Measurements from ENCODE around the gene GPRC6A. TPM values are rescaled to one million over a fixed set of nuclear protein-coding genes. Genes with fewer than 3 reads are reported as not detected.

GPRC6A gene
- total and polyA plus RNA-seq, 2 of the 13 experiments (the other 11 are each of a cell fraction or from before 2014, with no cell fraction given): not detected

DNA sequence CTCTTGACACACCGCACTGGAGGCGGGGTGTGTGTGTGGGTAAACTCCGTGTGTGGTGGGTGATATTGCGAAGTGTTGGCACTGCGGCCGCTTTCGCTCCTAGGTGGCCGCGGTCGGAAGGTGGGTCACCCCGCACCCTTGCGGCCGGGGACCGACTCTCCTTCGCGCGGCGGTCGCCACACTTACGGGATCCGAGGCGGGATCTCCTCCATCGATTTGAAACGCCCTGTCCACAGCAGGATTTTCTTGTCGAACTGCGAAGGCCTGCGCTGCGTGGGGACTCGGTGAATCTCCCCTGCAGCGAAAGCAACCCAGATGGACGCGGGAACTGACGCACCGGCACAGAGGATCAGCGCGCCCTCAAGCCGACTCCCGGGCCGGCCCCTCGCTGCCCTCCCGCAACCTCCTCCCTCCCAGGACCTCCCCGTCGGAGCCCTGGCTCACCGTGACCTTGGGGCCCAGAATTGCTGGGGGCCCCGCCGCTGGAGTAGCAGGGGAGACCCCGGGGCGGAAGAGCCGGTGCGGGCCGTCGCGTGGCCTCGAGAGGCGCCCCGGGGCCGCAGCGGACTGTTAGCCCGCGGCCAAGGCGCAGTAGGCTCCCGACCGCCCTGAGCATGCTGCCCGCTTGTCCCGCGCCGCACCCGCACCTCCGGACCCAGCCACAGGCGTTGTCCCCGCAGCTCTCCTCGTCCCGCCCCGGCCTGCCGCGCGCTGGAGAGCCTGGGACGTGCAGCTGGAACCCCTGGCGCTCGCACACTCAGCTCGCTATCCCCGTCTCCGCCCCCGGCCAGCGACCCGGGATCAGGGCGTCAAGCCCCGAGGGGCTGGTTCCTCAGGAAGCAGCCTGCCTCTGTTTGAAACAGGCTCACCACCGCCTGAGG is 63.7 kb downstream of the GPRC6A start, which contains the start of gene FAM162B (continued):
- TF ChIP-seq POLR2A (IDR thresholded peaks at IDR 0.05; ENCODE audit: insufficient read depth in 1 of 2, low read depth in 2 of 2, low read length in 2 of 2): no peak
- no peak for TF ChIP-seq RXRB (CRISPR knock-in tag; IDR thresholded peaks at IDR 0.05; ENCODE audit: borderline replicate concordance)
- TF ChIP-seq, protein P1, sequence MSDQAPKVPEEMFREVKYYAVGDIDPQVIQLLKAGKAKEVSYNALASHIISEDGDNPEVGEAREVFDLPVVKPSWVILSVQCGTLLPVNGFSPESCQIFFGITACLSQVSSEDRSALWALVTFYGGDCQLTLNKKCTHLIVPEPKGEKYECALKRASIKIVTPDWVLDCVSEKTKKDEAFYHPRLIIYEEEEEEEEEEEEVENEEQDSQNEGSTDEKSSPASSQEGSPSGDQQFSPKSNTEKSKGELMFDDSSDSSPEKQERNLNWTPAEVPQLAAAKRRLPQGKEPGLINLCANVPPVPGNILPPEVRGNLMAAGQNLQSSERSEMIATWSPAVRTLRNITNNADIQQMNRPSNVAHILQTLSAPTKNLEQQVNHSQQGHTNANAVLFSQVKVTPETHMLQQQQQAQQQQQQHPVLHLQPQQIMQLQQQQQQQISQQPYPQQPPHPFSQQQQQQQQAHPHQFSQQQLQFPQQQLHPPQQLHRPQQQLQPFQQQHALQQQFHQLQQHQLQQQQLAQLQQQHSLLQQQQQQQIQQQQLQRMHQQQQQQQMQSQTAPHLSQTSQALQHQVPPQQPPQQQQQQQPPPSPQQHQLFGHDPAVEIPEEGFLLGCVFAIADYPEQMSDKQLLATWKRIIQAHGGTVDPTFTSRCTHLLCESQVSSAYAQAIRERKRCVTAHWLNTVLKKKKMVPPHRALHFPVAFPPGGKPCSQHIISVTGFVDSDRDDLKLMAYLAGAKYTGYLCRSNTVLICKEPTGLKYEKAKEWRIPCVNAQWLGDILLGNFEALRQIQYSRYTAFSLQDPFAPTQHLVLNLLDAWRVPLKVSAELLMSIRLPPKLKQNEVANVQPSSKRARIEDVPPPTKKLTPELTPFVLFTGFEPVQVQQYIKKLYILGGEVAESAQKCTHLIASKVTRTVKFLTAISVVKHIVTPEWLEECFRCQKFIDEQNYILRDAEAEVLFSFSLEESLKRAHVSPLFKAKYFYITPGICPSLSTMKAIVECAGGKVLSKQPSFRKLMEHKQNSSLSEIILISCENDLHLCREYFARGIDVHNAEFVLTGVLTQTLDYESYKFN (CRISPR knock-in tag; conservative IDR thresholded peaks at IDR 0.05): 0 out of 2 replicates have a peak, but pooled peaks have one; percentile 18
- no peak for TF ChIP-seq SNAPC2 (CRISPR knock-in tag; IDR thresholded peaks at IDR 0.05)
- no peak for TF ChIP-seq HOXA9 (CRISPR knock-in tag; IDR thresholded peaks at IDR 0.05; ENCODE audit: borderline replicate concordance)
- TF ChIP-seq SAFB2 (CRISPR knock-in tag; IDR thresholded peaks at IDR 0.05; ENCODE audit: borderline replicate concordance, low read depth): 0 out of 2 replicates have a peak, but pooled peaks have one; percentile 71
- TF ChIP-seq, protein P2, sequence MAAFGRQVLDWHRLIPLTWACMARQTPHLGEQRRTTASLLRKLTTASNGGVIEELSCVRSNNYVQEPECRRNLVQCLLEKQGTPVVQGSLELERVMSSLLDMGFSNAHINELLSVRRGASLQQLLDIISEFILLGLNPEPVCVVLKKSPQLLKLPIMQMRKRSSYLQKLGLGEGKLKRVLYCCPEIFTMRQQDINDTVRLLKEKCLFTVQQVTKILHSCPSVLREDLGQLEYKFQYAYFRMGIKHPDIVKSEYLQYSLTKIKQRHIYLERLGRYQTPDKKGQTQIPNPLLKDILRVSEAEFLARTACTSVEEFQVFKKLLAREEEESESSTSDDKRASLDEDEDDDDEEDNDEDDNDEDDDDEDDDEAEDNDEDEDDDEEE (CRISPR knock-in tag; IDR thresholded peaks at IDR 0.05): peak; percentile 47; the same call in 1 of the 2 replicates
- TF ChIP-seq PHF8 (CRISPR knock-in tag; IDR thresholded peaks at IDR 0.05): peak; percentile 29; the same call in 1 of the 2 replicates
- peak; percentile 43; the same call in 1 of the 2 replicates for TF ChIP-seq ZFX (CRISPR knock-in tag; IDR thresholded peaks at IDR 0.05; ENCODE audit: low read depth)
- 0 out of 2 replicates have a peak, but pooled peaks have one; percentile 47 for TF ChIP-seq ZNF790 (CRISPR knock-in tag; IDR thresholded peaks at IDR 0.05; ENCODE audit: borderline replicate concordance)
- TF ChIP-seq GABPB1 (CRISPR knock-in tag; IDR thresholded peaks at IDR 0.05): peak; percentile 34; the same call in 1 of the 2 replicates
- TF ChIP-seq, protein P3, sequence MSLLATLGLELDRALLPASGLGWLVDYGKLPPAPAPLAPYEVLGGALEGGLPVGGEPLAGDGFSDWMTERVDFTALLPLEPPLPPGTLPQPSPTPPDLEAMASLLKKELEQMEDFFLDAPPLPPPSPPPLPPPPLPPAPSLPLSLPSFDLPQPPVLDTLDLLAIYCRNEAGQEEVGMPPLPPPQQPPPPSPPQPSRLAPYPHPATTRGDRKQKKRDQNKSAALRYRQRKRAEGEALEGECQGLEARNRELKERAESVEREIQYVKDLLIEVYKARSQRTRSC (CRISPR knock-in tag; IDR thresholded peaks at IDR 0.05; ENCODE audit: low read depth): 0 out of 2 replicates have a peak, but pooled peaks have one; percentile 41
- TF ChIP-seq, protein P4, sequence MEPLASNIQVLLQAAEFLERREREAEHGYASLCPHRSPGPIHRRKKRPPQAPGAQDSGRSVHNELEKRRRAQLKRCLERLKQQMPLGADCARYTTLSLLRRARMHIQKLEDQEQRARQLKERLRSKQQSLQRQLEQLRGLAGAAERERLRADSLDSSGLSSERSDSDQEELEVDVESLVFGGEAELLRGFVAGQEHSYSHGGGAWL (CRISPR knock-in tag; IDR thresholded peaks at IDR 0.05): peak; percentile 24; the same call in 1 of the 2 replicates
- TF ChIP-seq, protein P5, sequence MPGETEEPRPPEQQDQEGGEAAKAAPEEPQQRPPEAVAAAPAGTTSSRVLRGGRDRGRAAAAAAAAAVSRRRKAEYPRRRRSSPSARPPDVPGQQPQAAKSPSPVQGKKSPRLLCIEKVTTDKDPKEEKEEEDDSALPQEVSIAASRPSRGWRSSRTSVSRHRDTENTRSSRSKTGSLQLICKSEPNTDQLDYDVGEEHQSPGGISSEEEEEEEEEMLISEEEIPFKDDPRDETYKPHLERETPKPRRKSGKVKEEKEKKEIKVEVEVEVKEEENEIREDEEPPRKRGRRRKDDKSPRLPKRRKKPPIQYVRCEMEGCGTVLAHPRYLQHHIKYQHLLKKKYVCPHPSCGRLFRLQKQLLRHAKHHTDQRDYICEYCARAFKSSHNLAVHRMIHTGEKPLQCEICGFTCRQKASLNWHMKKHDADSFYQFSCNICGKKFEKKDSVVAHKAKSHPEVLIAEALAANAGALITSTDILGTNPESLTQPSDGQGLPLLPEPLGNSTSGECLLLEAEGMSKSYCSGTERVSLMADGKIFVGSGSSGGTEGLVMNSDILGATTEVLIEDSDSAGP (CRISPR knock-in tag; IDR thresholded peaks at IDR 0.05; ENCODE audit: borderline replicate concordance): peak; percentile 61; the same call in 1 of the 2 replicates

Measured in HepG2 (cell line).